OCI-LY3 (cell line): Measurements from ENCODE around the gene ZNF831.

Experiments
- EZH2phosphoT487 ChIP-seq: fragments of 200-600 bp; shearing (Covaris generic); IDR thresholded peaks from 2 replicates; pipeline ENCODE4 v1.6.1; 2018; ENCODE audit warnings: antibody characterized with exemption, mixed run types, low read depth
- TF ChIP-seq, protein P1 (sequence below): fragments of 200-600, 300-600 bp; sonication (generic); IDR thresholded peaks from 2 replicates; pipeline ENCODE4 v1.5.1; 2014; ENCODE audit warnings: antibody characterized with exemption, low read length, low read depth

DNA sequence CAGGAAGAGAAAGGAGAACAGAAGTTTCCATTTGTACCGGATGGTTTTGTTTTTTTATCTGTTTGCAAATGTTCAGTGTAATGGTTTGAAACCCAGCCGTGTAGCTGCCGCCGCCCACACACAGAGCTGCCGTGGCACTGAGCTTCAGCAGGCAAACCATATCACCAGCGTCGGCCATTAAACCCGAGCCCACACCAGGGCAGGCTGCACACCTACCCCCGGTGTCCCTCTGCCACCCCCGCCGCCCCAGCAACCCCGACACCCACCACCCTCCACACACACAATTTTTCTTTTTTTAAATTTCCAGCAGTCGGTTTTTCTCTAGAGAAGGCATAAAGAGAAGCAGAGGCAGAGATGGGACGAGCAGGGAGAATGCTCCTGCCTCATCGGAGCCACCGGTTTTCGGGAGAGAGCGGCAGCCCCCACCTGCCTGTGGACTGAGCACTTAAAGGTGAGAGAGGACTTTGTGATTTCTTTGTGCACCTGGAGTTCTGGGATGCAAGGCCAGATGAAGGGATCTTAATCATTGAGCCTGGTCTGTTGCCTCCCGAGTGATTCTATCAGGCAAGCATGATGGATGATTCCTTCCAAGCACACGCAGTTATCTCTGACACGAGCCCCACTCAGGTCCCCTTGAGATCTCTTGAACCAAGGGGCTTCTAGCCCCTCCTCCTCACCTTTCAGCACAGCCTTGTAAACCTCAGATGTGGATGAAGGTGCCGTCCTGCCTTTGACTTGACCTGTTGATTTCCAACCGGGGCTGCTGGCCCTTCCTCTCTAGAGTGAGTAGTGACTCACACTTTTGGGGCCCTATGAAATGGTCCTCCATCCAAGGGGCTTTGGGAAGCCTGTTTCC, 17.5 kb upstream of the ZNF831 start:
- TF ChIP-seq, protein P1, sequence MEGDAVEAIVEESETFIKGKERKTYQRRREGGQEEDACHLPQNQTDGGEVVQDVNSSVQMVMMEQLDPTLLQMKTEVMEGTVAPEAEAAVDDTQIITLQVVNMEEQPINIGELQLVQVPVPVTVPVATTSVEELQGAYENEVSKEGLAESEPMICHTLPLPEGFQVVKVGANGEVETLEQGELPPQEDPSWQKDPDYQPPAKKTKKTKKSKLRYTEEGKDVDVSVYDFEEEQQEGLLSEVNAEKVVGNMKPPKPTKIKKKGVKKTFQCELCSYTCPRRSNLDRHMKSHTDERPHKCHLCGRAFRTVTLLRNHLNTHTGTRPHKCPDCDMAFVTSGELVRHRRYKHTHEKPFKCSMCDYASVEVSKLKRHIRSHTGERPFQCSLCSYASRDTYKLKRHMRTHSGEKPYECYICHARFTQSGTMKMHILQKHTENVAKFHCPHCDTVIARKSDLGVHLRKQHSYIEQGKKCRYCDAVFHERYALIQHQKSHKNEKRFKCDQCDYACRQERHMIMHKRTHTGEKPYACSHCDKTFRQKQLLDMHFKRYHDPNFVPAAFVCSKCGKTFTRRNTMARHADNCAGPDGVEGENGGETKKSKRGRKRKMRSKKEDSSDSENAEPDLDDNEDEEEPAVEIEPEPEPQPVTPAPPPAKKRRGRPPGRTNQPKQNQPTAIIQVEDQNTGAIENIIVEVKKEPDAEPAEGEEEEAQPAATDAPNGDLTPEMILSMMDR = no peak
- TF ChIP-seq EZH2phosphoT487 = no peak
